IMR-90 (cell line): Measurements from ENCODE around the gene CLDN10. TPM values are rescaled to one million over a fixed set of nuclear protein-coding genes. Genes with fewer than 3 reads are reported as not detected.

Experiments used
- ATAC-seq: fragments of 200-7000 bp; cut with Tn5 transposase; 2 replicates; pipeline ENCODE4 v1.9.1; 2020; ENCODE audit warnings: low read depth, mild to moderate bottlenecking, moderate library complexity
- BruUV-seq: library from RNA; stranded (reverse); fragments of 400-500 nt; replicated peaks from 2 replicates; lab custom pipeline; 2021; lab: Mats Ljungman, UMichigan
- CTCF ChIA-PET: fragments of 300-600 bp; formaldehyde crosslinking; extraction: SDS; loops from one replicate; lab custom pipeline; 2021; ENCODE audit warnings: antibody characterized with exemption; lab: Yijun Ruan, JAX
- POLR2A ChIA-PET: fragments of 300-600 bp; sonication (Branson Sonifier 250); formaldehyde crosslinking; loops from one replicate; lab custom pipeline; 2022; ENCODE audit warnings: antibody characterized with exemption; ENCODE audit not compliant: unreplicated experiment; lab: Charles Lee
- DNase-seq: peaks from one replicate; pipeline ENCODE4 v3.0.0; 2013
- H2AFZ ChIP-seq: replicated peaks from 2 replicates; pipeline ENCODE3; 2013; ENCODE audit warnings: low read length, mild to moderate bottlenecking; ENCODE audit not compliant: poor library complexity
- H2AK5ac ChIP-seq: 2 replicates; pipeline ENCODE4 v1.6.1; 2013; ENCODE audit warnings: low read depth, low read length, inconsistent platforms
- H2AK9ac ChIP-seq: replicated peaks from 2 replicates; pipeline ENCODE3; 2013; ENCODE audit warnings: mild to moderate bottlenecking, low read depth, low read length, moderate library complexity; ENCODE audit not compliant: poor library complexity
- H2BK120ac ChIP-seq: 2 replicates; pipeline ENCODE4 v1.6.1; 2013; ENCODE audit warnings: low read depth, low read length, inconsistent platforms
- H2BK15ac ChIP-seq: 3 replicates; pipeline ENCODE4 v1.6.1; 2013; ENCODE audit warnings: low read depth, low read length, inconsistent platforms
- H2BK20ac ChIP-seq: 2 replicates; pipeline ENCODE4 v1.6.1; 2013; ENCODE audit warnings: low read depth, mild to moderate bottlenecking, inconsistent platforms, low read length, moderate library complexity
- H2BK5ac ChIP-seq: 2 replicates; pipeline ENCODE4 v1.6.1; 2013; ENCODE audit warnings: mild to moderate bottlenecking, low read depth, low read length, inconsistent platforms; ENCODE audit not compliant: poor library complexity, severe bottlenecking
- H3K14ac ChIP-seq: replicated peaks from 2 replicates; pipeline ENCODE4 v1.6.1; 2013; ENCODE audit warnings: low read depth, low read length, inconsistent platforms
- H3K18ac ChIP-seq: 2 replicates; pipeline ENCODE4 v1.6.1; 2013; ENCODE audit warnings: low read depth, low read length, control low read depth
- H3K23ac ChIP-seq: 2 replicates; pipeline ENCODE4 v1.6.1; 2013; ENCODE audit warnings: low read depth, low read length, inconsistent platforms
- H3K27ac ChIP-seq: 2 replicates; pipeline ENCODE4 v1.5.1; 2013; ENCODE audit warnings: mild to moderate bottlenecking, control low read depth, low read length; ENCODE audit not compliant: insufficient read depth
- H3K27me3 ChIP-seq: 2 replicates; pipeline ENCODE4 v1.6.1; 2013; ENCODE audit warnings: low read length; ENCODE audit not compliant: control insufficient read depth, insufficient read depth
- H3K36me3 ChIP-seq: 2 replicates; pipeline ENCODE4 v1.6.1; 2013; ENCODE audit warnings: low read length, mixed read lengths; ENCODE audit not compliant: control insufficient read depth, insufficient read depth
- H3K4ac ChIP-seq: 2 replicates; pipeline ENCODE4 v1.6.1; 2013; ENCODE audit warnings: low read depth, low read length, inconsistent platforms
- H3K4me1 ChIP-seq: 2 replicates; pipeline ENCODE4 v1.6.1; 2013; ENCODE audit warnings: low read length, mixed read lengths; ENCODE audit not compliant: control insufficient read depth, insufficient read depth
- H3K4me2 ChIP-seq: 2 replicates; pipeline ENCODE4 v1.6.1; 2013; ENCODE audit warnings: low read depth, mild to moderate bottlenecking, control low read depth, low read length, moderate library complexity
- H3K4me3 ChIP-seq: 2 replicates; pipeline ENCODE4 v1.5.1; 2013; ENCODE audit warnings: low read depth, mild to moderate bottlenecking, control low read depth, low read length, moderate library complexity; ENCODE audit not compliant: insufficient read depth
- H3K56ac ChIP-seq: 2 replicates; pipeline ENCODE4 v1.6.1; 2013; ENCODE audit warnings: low read length, inconsistent platforms; ENCODE audit not compliant: insufficient read depth; ENCODE audit errors: extremely low read depth
- H3K79me1 ChIP-seq, 2 experiments: 2 replicates each; pipeline ENCODE4 v1.6.1; 2013; ENCODE audit warnings: low read length in 2 of 2, inconsistent platforms in 1 of 2, low read depth in 1 of 2
- H3K9ac ChIP-seq: 2 replicates; pipeline ENCODE4 v1.6.1; 2013; ENCODE audit warnings: low read depth, low read length, control low read depth
- H3K9me1 ChIP-seq: 2 replicates; pipeline ENCODE4 v1.6.1; 2013; ENCODE audit warnings: low read length, inconsistent platforms; ENCODE audit not compliant: insufficient read depth
- H3K9me3 ChIP-seq: 2 replicates; pipeline ENCODE4 v1.6.1; 2013; ENCODE audit warnings: low read length; ENCODE audit not compliant: control insufficient read depth, insufficient read depth
- H4K20me1 ChIP-seq: 2 replicates; pipeline ENCODE4 v1.6.1; 2013; ENCODE audit warnings: low read length, inconsistent platforms; ENCODE audit not compliant: insufficient read depth
- H4K5ac ChIP-seq: 2 replicates; pipeline ENCODE4 v1.6.1; 2013; ENCODE audit warnings: mild to moderate bottlenecking, low read depth, low read length, control low read depth
- H4K8ac ChIP-seq, 2 experiments: 2 replicates each; pipeline ENCODE4 v1.6.1; 2013; ENCODE audit warnings: low read depth in 2 of 2, low read length in 2 of 2, control low read depth in 1 of 2, inconsistent platforms in 1 of 2
- H4K91ac ChIP-seq: 2 replicates; pipeline ENCODE4 v1.6.1; 2013; ENCODE audit warnings: low read depth, low read length, inconsistent platforms; ENCODE audit not compliant: insufficient read depth
- CHD1 ChIP-seq: IDR thresholded peaks from 2 replicates; pipeline ENCODE4 v1.6.1; 2012; ENCODE audit warnings: low read depth, low read length, improper control_type of control experiment
- FOS ChIP-seq: fragments of 150-350 bp; IDR thresholded peaks from 2 replicates; pipeline ENCODE4 v1.6.1; 2016; ENCODE audit warnings: low read depth, low read length
- MXI1 ChIP-seq: IDR thresholded peaks from 2 replicates; pipeline ENCODE4 v1.6.1; 2012; ENCODE audit warnings: low read depth, mild to moderate bottlenecking, low read length, moderate library complexity, borderline replicate concordance
- POLR2A ChIP-seq: IDR thresholded peaks from 2 replicates; pipeline ENCODE4 v1.6.1; 2012; ENCODE audit warnings: mild to moderate bottlenecking, low read depth, low read length
- RAD21 ChIP-seq: IDR thresholded peaks from 2 replicates; pipeline ENCODE4 v1.6.1; 2012; ENCODE audit warnings: low read length, improper control_type of control experiment
- RFX5 ChIP-seq: IDR thresholded peaks from 2 replicates; pipeline ENCODE4 v1.8.0; 2012; ENCODE audit warnings: low read depth, mild to moderate bottlenecking, low read length, moderate library complexity
- SMC3 ChIP-seq: fragments of 150-350 bp; IDR thresholded peaks from 2 replicates; pipeline ENCODE4 v1.6.1; 2016; ENCODE audit warnings: low read depth, mild to moderate bottlenecking, antibody characterized with exemption, low read length, moderate library complexity
- WGBS, 2 experiments: methylation state at CpG; one replicate each; pipeline versions ENCODE4 v1.1.5 to v1.1.7; 2013; ENCODE audit warnings: missing lambda C conversion rate in 2 of 2; ENCODE audit not compliant: insufficient read length in 1 of 2; ENCODE audit errors: extremely low coverage in 2 of 2; 5-methylcytosine and 5-hydroxymethylcytosine counted together
- dilution Hi-C: fragments of 300-500 bp; cut with HindIII; formaldehyde crosslinking; loops from one replicate; pipeline ENCODE4 v1.14.3; 2018; ENCODE audit warnings: low sequenced_read_pairs; ENCODE audit not compliant: unreplicated experiment
- in situ Hi-C: fragments of 300-500 bp; cut with MboI; formaldehyde crosslinking; loops from 3 replicates; pipeline ENCODE4 v1.14.3; 2019; ENCODE audit warnings: low sequenced_read_pairs, inconsistent platforms, mixed read lengths
- intact Hi-C: fragments of 100-400 bp; cut with micrococcal nuclease; formaldehyde crosslinking; loops from 2 replicates; pipeline ENCODE4 v1.10.0; 2022
- polyA plus RNA-seq, 3 experiments: library from polyadenylated mRNA; depleted of rRNA; stranded (reverse); fragments of >200 nt; gene quantifications; 2 replicates each; pipeline ENCODE4 v1.2.3, GENCODE V29; 2012; ENCODE audit warnings: low replicate concordance in 1 of 3
- total RNA-seq: library from RNA; depleted of rRNA; stranded (reverse); fragments of >200 nt; gene quantifications from 2 replicates; pipeline ENCODE4 v1.2.3, GENCODE V29; 2012
- TF ChIP-seq, protein P1 (sequence below): fragments of 150-350 bp; IDR thresholded peaks from 2 replicates; pipeline ENCODE4 v1.6.1; 2017; ENCODE audit warnings: mild to moderate bottlenecking, antibody characterized with exemption, low read length, low read depth
- TF ChIP-seq, protein P2 (sequence below): conservative IDR thresholded peaks from 2 replicates; pipeline ENCODE4 v1.5.1; 2012; ENCODE audit warnings: mild to moderate bottlenecking, low read depth, low read length, improper control_type of control experiment

CLDN10 gene
- total and polyA plus RNA-seq, 2 of the 4 experiments (the other 2 are of a cell fraction) = not detected

DNA sequence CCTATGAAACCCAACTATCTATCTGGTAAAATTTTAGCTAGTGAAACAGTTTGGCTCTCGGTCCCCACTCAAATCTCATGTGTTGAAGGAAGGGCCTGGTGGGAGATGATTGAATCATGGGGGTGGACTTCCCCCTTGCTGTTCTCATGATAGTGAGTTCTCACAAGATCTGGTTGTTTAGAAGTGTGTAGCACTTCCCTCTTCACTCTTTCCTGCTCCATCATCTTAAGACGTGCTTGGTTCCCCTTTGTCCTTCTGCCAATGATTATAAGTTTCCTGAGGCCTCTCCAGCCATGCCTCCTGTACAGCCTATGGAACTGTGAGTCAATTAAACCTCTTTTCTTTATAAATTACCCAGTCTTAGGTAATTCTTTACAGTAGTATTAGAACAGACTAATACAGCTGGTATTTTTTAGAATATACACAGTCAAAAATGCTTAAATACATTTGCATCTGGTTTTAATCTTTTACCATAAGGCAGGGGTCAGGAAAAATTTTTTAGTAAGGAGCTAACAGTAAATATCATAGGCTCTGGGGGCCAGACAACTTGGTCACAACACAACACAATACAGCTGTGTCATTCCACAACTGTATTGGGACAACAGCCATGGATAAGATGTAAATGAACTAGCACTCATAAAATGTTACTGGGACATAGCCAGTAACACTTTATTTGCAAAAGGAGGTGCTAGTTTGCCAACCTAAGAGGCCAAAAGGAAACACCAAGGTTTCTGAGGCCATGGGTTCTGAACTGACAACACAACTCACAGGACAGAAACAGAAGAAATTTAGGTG lies 67.7 kb downstream of the CLDN10 start:
- Histone ChIP-seq H3K36me3 (peaks cover 55% of the 10 kb centered on the region), H3K4me3 (no peak overlapping the region), H4K5ac (no peak overlapping the region), H3K4me2 (no peak overlapping the region), H2AK5ac (no peak overlapping the region), H2BK120ac (no peak overlapping the region), H2AFZ (no peak overlapping the region), H4K20me1 (peaks cover 6% of the 10 kb centered on the region; the same call in 1 of the 2 replicates), H2AK9ac (no peak overlapping the region), H3K9me3 (no peaks in the 10 kb centered on the region; the same call in 1 of the 2 replicates), H2BK5ac (no peak overlapping the region), H3K23ac (no peak overlapping the region), H3K27ac (peak overlapping the region; percentile 52; the same call in 1 of the 2 replicates), H3K9me1 (peaks cover 4% of the 10 kb centered on the region), H2BK15ac (no peak overlapping the region), H3K18ac (no peak overlapping the region), H3K79me1 (no peaks in the 10 kb centered on the region; a peak in 1 of 4 replicates), H3K4me1 (no peaks in the 10 kb centered on the region; the same call in 1 of the 2 replicates), H3K56ac (no peak overlapping the region), H4K8ac (no peak overlapping the region), H2BK20ac (no peak overlapping the region), H3K14ac (no peak overlapping the region), H3K4ac (no peak overlapping the region), H3K9ac (no peak overlapping the region), H4K91ac (no peak overlapping the region), H3K27me3 (no peaks in the 10 kb centered on the region)
- BruUV-seq = no TSS peak
- ChIA-PET POLR2A (no interaction called here), CTCF (no interaction called here)
- TF ChIP-seq, protein P1, sequence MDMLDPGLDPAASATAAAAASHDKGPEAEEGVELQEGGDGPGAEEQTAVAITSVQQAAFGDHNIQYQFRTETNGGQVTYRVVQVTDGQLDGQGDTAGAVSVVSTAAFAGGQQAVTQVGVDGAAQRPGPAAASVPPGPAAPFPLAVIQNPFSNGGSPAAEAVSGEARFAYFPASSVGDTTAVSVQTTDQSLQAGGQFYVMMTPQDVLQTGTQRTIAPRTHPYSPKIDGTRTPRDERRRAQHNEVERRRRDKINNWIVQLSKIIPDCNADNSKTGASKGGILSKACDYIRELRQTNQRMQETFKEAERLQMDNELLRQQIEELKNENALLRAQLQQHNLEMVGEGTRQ = no peak
- TF ChIP-seq, protein P2, sequence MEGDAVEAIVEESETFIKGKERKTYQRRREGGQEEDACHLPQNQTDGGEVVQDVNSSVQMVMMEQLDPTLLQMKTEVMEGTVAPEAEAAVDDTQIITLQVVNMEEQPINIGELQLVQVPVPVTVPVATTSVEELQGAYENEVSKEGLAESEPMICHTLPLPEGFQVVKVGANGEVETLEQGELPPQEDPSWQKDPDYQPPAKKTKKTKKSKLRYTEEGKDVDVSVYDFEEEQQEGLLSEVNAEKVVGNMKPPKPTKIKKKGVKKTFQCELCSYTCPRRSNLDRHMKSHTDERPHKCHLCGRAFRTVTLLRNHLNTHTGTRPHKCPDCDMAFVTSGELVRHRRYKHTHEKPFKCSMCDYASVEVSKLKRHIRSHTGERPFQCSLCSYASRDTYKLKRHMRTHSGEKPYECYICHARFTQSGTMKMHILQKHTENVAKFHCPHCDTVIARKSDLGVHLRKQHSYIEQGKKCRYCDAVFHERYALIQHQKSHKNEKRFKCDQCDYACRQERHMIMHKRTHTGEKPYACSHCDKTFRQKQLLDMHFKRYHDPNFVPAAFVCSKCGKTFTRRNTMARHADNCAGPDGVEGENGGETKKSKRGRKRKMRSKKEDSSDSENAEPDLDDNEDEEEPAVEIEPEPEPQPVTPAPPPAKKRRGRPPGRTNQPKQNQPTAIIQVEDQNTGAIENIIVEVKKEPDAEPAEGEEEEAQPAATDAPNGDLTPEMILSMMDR = no peak
- TF ChIP-seq FOS (no peak), CHD1 (no peak), SMC3 (no peak), RFX5 (no peak), POLR2A (no peak), MXI1 (no peak), RAD21 (no peak)
- dilution Hi-C loops (no loop called here), in situ Hi-C loops (no loop called here), intact Hi-C loops (no loop called here)
- peak; percentile 37 for ATAC-seq
- WGBS, 2 experiments = no CpG with 5 or more reads among the region's 2 CpGs
- peak; percentile 20 for DNase-seq
